Naive thymus-derived CD8-positive, alpha-beta T cell (primary cell): ENCODE data around the gene PODXL. TPM values are rescaled to one million over a fixed set of nuclear protein-coding genes. Genes with fewer than 3 reads are reported as not detected.
"Not testable (repeated sequence)": the region's sequence is repeated elsewhere in the genome, so short reads cannot be mapped to it uniquely, and the experiment has no call there.

Source experiments
- ATAC-seq, 2 donors: fragments of 150-1000 bp; cut with Tn5 transposase in 1 of 2; sonication (Bioruptor Pico), chemical (Tn5 transposase) in 1 of 2; 1 replicate in 1 of 2; 2 replicates in 1 of 2; pipeline ENCODE4 v1.10.0; 2021; ENCODE audit warnings: mild to moderate bottlenecking in 2 of 2, moderate library complexity in 2 of 2
- POLR2A ChIA-PET: fragments of 350-600 bp; sonication (Branson Sonifier 250); formaldehyde crosslinking; loops from one replicate; lab custom pipeline; 2021; ENCODE audit warnings: antibody characterized with exemption; lab: Charles Lee
- DNase-seq, 10 donors: peaks; one replicate each; pipeline versions ENCODE4 v3.0.0 to v3.0.0-alpha.2; 2020 to 2022
- H3K27ac Mint-ChIP-seq, 10 donors: one replicate each; pipeline ENCODE4 v1.8.0; 2020 to 2022; ENCODE audit warnings: mild to moderate bottlenecking in 10 of 10, mixed read lengths in 10 of 10, moderate library complexity in 4 of 10, inconsistent platforms in 1 of 10
- H3K27me3 Mint-ChIP-seq, 5 donors: one replicate each; pipeline ENCODE4 v1.8.0; 2021 to 2022; ENCODE audit warnings: mixed read lengths in 5 of 5
- H3K36me3 Mint-ChIP-seq, 3 donors: one replicate each; pipeline ENCODE4 v1.8.0; 2020 to 2022; ENCODE audit warnings: mixed read lengths in 3 of 3, mild to moderate bottlenecking in 2 of 3, inconsistent platforms in 1 of 3
- H3K4me1 Mint-ChIP-seq, 4 donors: one replicate each; pipeline ENCODE4 v1.8.0; 2021 to 2022; ENCODE audit warnings: mixed read lengths in 4 of 4
- H3K4me3 Mint-ChIP-seq, 10 donors: one replicate each; pipeline ENCODE4 v1.8.0; 2020 to 2022; ENCODE audit warnings: mild to moderate bottlenecking in 10 of 10, mixed read lengths in 10 of 10, moderate library complexity in 6 of 10, inconsistent platforms in 1 of 10
- H3K9me3 Mint-ChIP-seq, 9 donors: one replicate each; pipeline ENCODE4 v1.8.0; 2020 to 2022; ENCODE audit warnings: mixed read lengths in 9 of 9, mild to moderate bottlenecking in 3 of 9, inconsistent platforms in 1 of 9, moderate library complexity in 1 of 9
- polyA plus RNA-seq, 3 donors: library from polyadenylated mRNA; unstranded; fragments of 300-500 nt; fragmentation: Illumina TruSeq; gene quantifications; one replicate each; pipeline ENCODE4 v1.2.3, GENCODE V29; 2021
- total RNA-seq, 8 experiments: library from RNA in 2 of 8; stranded (reverse) in 2 of 8; gene quantifications; one replicate each; pipeline ENCODE4 v1.2.3 and lab custom pipeline; 2021 to 2026

Gene PODXL
- total and polyA plus RNA-seq, 5 experiments from 2014 or later: 0.08 to 0.57 (median 0.10) TPM

- Mint-ChIP-seq H3K27ac (no peak overlapping the region), H3K4me1 (peaks cover 0 to 2% (median 0%) of the 10 kb centered on the region in 4 donors), H3K9me3 (no peaks in the 10 kb centered on the region), H3K36me3 (no peaks in the 10 kb centered on the region), H3K27me3 (peaks cover 0 to 11% (median 6%) of the 10 kb centered on the region in 5 donors), H3K4me3 (no peak overlapping the region)
- POLR2A ChIA-PET: no interaction called here
- no peak for DNase-seq
- no peak for ATAC-seq
These were observed 26.3 kb downstream of the PODXL start for GRCh38 chr7:131530137-131530536.

- no peak for DNase-seq
- Mint-ChIP-seq H3K9me3 (no peaks in the 10 kb centered on the region), H3K36me3 (no peaks in the 10 kb centered on the region), H3K4me1 (peaks cover 0 to 2% (median 0%) of the 10 kb centered on the region in 4 donors), H3K4me3 (no peak overlapping the region), H3K27me3 (peaks cover 0 to 11% (median 6%) of the 10 kb centered on the region in 5 donors), H3K27ac (no peak overlapping the region)
- POLR2A ChIA-PET: no interaction called here
- ATAC-seq: no peak
These were observed 26.8 kb downstream of the PODXL start for GRCh38 chr7:131529617-131530016.

- DNase-seq (no peak), ATAC-seq (no peak)
- no peaks in the 10 kb centered on the region for H3K36me3 Mint-ChIP-seq
- POLR2A ChIA-PET: no interaction called here
- H3K27ac Mint-ChIP-seq: no peak overlapping the region
- peaks cover 0 to 2% (median 0%) of the 10 kb centered on the region in 4 donors for H3K4me1 Mint-ChIP-seq
- H3K9me3 Mint-ChIP-seq: no peaks in the 10 kb centered on the region
- H3K27me3 Mint-ChIP-seq: peaks cover 0 to 13% (median 6%) of the 10 kb centered on the region in 5 donors
- no peak overlapping the region for H3K4me3 Mint-ChIP-seq
These were observed 27.2 kb downstream of the PODXL start for GRCh38 chr7:131529179-131529578.

GRCh38 chr7:131527456-131527855 is 29.0 kb downstream of the PODXL start:
- H3K4me3 Mint-ChIP-seq: no peak overlapping the region
- no peaks in the 10 kb centered on the region for H3K36me3 Mint-ChIP-seq
- ATAC-seq: no peak
- H3K27me3 Mint-ChIP-seq: peaks cover 0 to 15% (median 10%) of the 10 kb centered on the region in 5 donors
- DNase-seq: no peak
- no peak overlapping the region for H3K27ac Mint-ChIP-seq
- POLR2A ChIA-PET: no interaction called here
- no peaks in the 10 kb centered on the region for H3K9me3 Mint-ChIP-seq
- H3K4me1 Mint-ChIP-seq: peaks cover 2 to 9% (median 5%) of the 10 kb centered on the region in 4 donors

- H3K36me3 Mint-ChIP-seq: no peaks in the 10 kb centered on the region
- peak overlapping the region in 1 of 10 donors; percentile 5 for H3K27ac Mint-ChIP-seq
- H3K4me3 Mint-ChIP-seq: no peak overlapping the region
- ATAC-seq (no peak), DNase-seq (no peak)
- POLR2A ChIA-PET: interaction anchor here (0.7 kb wide), 1 partner anchor 45 kb away, joined by 4 read pairs; no protein-coding TSS in a partner anchor
- no peaks in the 10 kb centered on the region for H3K9me3 Mint-ChIP-seq
- H3K4me1 Mint-ChIP-seq: peaks cover 6 to 17% (median 14%) of the 10 kb centered on the region in 4 donors
- peaks cover 0 to 15% (median 10%) of the 10 kb centered on the region in 5 donors for H3K27me3 Mint-ChIP-seq
These were observed 30.6 kb downstream of the PODXL start for GRCh38 chr7:131525820-131526219.

GRCh38 chr7:131524703-131525102 is 31.7 kb downstream of the PODXL start:
- Mint-ChIP-seq H3K27ac (no peak overlapping the region), H3K36me3 (no peaks in the 10 kb centered on the region), H3K9me3 (no peaks in the 10 kb centered on the region), H3K4me1 (peaks cover 6 to 17% (median 14%) of the 10 kb centered on the region in 4 donors), H3K4me3 (no peak overlapping the region), H3K27me3 (peaks cover 0 to 15% (median 10%) of the 10 kb centered on the region in 5 donors)
- ATAC-seq: no peak
- POLR2A ChIA-PET: no interaction called here
- DNase-seq: no peak

DNA sequence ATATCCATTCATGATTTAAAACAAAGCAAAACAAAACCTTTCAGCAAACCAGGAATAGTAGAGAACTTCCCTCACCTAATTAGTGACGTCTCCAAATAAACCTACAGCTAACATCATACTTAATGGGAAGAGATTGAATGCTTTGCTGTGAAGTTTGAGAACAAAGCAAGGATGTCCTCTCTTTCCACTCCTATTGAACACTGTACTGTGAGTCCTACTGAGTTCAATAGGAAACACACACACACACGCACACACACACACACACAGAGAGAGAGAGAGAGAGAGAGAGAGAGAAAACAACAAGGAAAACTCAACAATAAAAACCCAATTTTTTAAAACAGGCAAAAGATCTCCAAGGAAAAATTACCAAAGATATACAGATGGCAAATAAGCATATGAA is 32.3 kb downstream of the PODXL start:
- no peak overlapping the region for H3K4me3 Mint-ChIP-seq
- H3K36me3 Mint-ChIP-seq: no peaks in the 10 kb centered on the region
- H3K9me3 Mint-ChIP-seq: no peaks in the 10 kb centered on the region
- ATAC-seq: no peak
- POLR2A ChIA-PET: no interaction called here
- H3K27ac Mint-ChIP-seq: no peak overlapping the region
- H3K27me3 Mint-ChIP-seq: peaks cover 0 to 16% (median 10%) of the 10 kb centered on the region in 5 donors
- H3K4me1 Mint-ChIP-seq: peaks cover 6 to 17% (median 14%) of the 10 kb centered on the region in 4 donors
- DNase-seq: no peak

GRCh38 chr7:131522325-131522930 is 34.0 kb downstream of the PODXL start:
- ATAC-seq (peak in 1 of 2 donors; percentile 44), DNase-seq (no peak)
- Mint-ChIP-seq H3K36me3 (no peaks in the 10 kb centered on the region), H3K27ac (peak overlapping the region in 1 of 10 donors; percentile 13), H3K4me1 (peaks cover 6 to 17% (median 13%) of the 10 kb centered on the region in 4 donors), H3K27me3 (peaks cover 0 to 11% (median 4%) of the 10 kb centered on the region in 5 donors), H3K4me3 (peak overlapping the region; percentile 16 to 74 (median 63)), H3K9me3 (no peaks in the 10 kb centered on the region)
- POLR2A ChIA-PET: no interaction called here

DNA sequence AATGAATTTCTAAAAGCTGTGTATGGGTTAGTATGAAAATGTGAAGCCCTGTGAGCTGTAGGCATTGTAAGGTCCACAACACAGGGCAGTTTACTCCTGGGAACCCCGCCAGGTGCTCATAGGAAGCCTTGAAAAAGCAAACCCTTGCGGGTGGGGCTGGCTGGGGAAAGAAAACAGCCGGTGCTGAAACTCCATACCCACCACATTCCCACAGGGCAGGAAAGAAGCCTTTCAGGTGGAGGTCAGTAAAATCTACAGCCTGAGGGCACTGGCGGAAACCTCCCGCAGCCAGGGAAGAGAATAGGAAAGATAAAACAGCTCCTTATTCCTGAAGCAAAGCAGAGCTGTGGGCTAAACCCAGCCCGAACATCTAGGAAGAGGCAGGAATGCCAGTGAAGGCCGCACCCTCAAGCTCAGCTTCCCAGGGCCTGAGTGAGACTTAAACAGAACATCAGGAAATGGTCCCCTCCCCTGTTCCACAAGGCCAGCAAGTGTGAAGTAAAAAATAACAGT is 34.7 kb downstream of the PODXL start:
- H3K4me1 Mint-ChIP-seq: peaks cover 6 to 17% (median 13%) of the 10 kb centered on the region in 4 donors
- ATAC-seq (no peak), DNase-seq (no peak)
- H3K36me3 Mint-ChIP-seq: no peaks in the 10 kb centered on the region
- H3K9me3 Mint-ChIP-seq: no peaks in the 10 kb centered on the region
- H3K4me3 Mint-ChIP-seq: peak overlapping the region in 2 of 10 donors; percentile 23 to 63
- H3K27me3 Mint-ChIP-seq: peaks cover 0 to 11% (median 3%) of the 10 kb centered on the region in 5 donors
- H3K27ac Mint-ChIP-seq: no peak overlapping the region
- POLR2A ChIA-PET: no interaction called here

DNA sequence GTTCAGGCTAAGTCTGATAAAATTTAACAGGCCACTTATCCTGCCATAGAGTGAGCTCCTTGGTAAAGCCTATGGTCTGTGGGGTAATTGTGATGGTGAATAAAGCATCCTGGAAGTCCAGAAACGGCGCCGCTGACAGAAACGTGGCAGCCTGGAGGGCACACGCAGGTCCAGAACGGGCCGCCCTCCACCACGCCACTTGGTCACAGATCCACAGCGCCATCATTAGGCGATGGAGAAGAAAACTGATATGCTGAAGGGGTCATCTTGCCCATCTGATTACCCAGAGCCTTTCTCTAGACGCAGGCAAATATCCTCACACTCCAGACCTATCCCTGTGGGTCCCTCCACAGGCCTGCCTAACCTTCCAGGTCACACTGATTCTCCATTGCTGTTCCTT is 37.8 kb downstream of the PODXL start:
- Mint-ChIP-seq H3K4me3 (no peak overlapping the region), H3K4me1 (peaks cover 7 to 17% (median 14%) of the 10 kb centered on the region in 4 donors), H3K27ac (no peak overlapping the region), H3K27me3 (peaks cover 0 to 6% (median 1%) of the 10 kb centered on the region in 5 donors), H3K36me3 (no peaks in the 10 kb centered on the region), H3K9me3 (no peaks in the 10 kb centered on the region)
- ATAC-seq (no peak), DNase-seq (no peak)
- POLR2A ChIA-PET: no interaction called here

- POLR2A ChIA-PET: no interaction called here
- no peaks in the 10 kb centered on the region for H3K36me3 Mint-ChIP-seq
- H3K27me3 Mint-ChIP-seq: peaks cover 1 to 12% (median 4%) of the 10 kb centered on the region in 5 donors
- peaks cover 9 to 18% (median 15%) of the 10 kb centered on the region in 4 donors for H3K4me1 Mint-ChIP-seq
- ATAC-seq (no peak), DNase-seq (no peak)
- no peak overlapping the region for H3K27ac Mint-ChIP-seq
- no peak overlapping the region for H3K4me3 Mint-ChIP-seq
- H3K9me3 Mint-ChIP-seq: no peaks in the 10 kb centered on the region
These were observed 39.1 kb downstream of the PODXL start for GRCh38 chr7:131517218-131517923.

- H3K27ac Mint-ChIP-seq, ATAC-seq, H3K36me3 Mint-ChIP-seq, DNase-seq, H3K4me3 Mint-ChIP-seq, H3K9me3 Mint-ChIP-seq: not testable (repeated sequence)
- POLR2A ChIA-PET: interaction anchor here (0.6 kb wide), 1 partner anchor 163 kb away, joined by 3 read pairs; no protein-coding TSS in a partner anchor
- Mint-ChIP-seq H3K4me1 (peaks cover 9 to 13% (median 11%) of the 10 kb centered on the region in 4 donors), H3K27me3 (peaks cover 1 to 28% (median 15%) of the 10 kb centered on the region in 5 donors)
These were observed 41.0 kb downstream of the PODXL start for GRCh38 chr7:131515471-131515870.
